ENCODE data around the gene ANGEL1.

The ANGEL1 gene

GRCh38 chr14:76810525-76810924 is 2.2 kb downstream of the ANGEL1 start:
- no peak overlapping the region for H3K9ac ChIP-seq (ENCODE audit: low read length)
- H3K27me3 ChIP-seq (ENCODE audit: control insufficient read depth, insufficient read depth, low read length), result no peaks in the 10 kb centered on the region
- no peak overlapping the region for H3K27ac ChIP-seq (ENCODE audit: low read depth, low read length)
- peak overlapping the region; percentile 38 for H3K4me3 ChIP-seq (ENCODE audit: low read length)
- peaks cover 10% of the 10 kb centered on the region for H3K36me3 ChIP-seq (ENCODE audit: control insufficient read depth, insufficient read depth, low read length)
- no peaks in the 10 kb centered on the region for H3K4me1 ChIP-seq (ENCODE audit: control insufficient read depth, insufficient read depth, low read length)

- Histone ChIP-seq H3K27ac (ENCODE audit: low read depth, low read length) (no peak overlapping the region), H3K36me3 (ENCODE audit: control insufficient read depth, insufficient read depth, low read length) (peaks cover 10% of the 10 kb centered on the region), H3K27me3 (ENCODE audit: control insufficient read depth, insufficient read depth, low read length) (no peaks in the 10 kb centered on the region), H3K9ac (ENCODE audit: low read length) (no peak overlapping the region), H3K4me1 (ENCODE audit: control insufficient read depth, insufficient read depth, low read length) (no peaks in the 10 kb centered on the region), H3K4me3 (ENCODE audit: low read length) (no peak overlapping the region)
Observed at GRCh38 chr14:76808990-76809389, 3.7 kb downstream of the ANGEL1 start.

DNA sequence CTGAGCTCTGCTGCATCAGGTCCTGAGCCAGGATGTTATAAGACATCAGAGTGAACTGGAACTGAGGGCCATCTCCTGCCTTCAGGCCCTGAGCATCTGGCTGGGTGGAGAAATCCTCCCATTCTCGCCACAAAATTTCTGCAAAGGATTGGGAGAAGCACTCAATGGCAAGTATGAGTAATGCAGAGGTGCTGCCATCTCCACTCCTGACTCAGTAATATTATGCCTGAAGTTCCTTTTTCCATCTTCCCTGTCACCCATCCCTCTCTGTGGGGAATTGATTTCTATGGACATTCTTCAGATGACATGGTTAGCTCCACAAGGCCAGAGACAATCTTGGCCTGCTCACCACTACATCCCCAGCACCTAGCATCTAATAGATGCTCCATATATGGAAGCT is 4.7 kb downstream of the ANGEL1 start:
- H3K27me3 ChIP-seq (ENCODE audit: control insufficient read depth, insufficient read depth, low read length), result no peaks in the 10 kb centered on the region
- H3K4me3 ChIP-seq (ENCODE audit: low read length), result no peak overlapping the region
- H3K4me1 ChIP-seq (ENCODE audit: control insufficient read depth, insufficient read depth, low read length), result no peaks in the 10 kb centered on the region
- H3K9ac ChIP-seq (ENCODE audit: low read length), result no peak overlapping the region
- H3K36me3 ChIP-seq (ENCODE audit: control insufficient read depth, insufficient read depth, low read length), result peaks cover 10% of the 10 kb centered on the region
- no peak overlapping the region for H3K27ac ChIP-seq (ENCODE audit: low read depth, low read length)

DNA sequence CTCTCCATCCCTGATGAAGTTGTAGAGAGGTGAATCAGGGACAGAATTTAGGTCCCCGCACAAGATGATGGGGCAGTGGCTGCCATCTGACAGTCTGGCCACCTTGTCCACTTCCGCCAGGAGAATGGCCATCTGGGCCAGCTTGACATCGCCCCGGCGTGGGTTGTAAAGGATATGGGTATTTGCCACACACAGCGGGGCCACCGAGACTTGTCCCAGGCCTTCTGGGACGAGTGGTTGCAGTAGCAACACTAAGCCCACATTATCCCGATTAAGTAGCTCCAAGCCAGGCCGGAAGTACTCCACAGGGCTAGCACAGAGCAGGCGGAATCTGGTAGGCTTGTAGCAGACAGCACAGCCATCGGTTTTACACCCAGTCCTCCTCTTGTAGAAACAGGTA is 6.2 kb downstream of the ANGEL1 start:
- Histone ChIP-seq H3K4me3 (ENCODE audit: low read length) (no peak overlapping the region), H3K4me1 (ENCODE audit: control insufficient read depth, insufficient read depth, low read length) (no peaks in the 10 kb centered on the region), H3K27me3 (ENCODE audit: control insufficient read depth, insufficient read depth, low read length) (no peaks in the 10 kb centered on the region), H3K27ac (ENCODE audit: low read depth, low read length) (no peak overlapping the region), H3K36me3 (ENCODE audit: control insufficient read depth, insufficient read depth, low read length) (peaks cover 10% of the 10 kb centered on the region), H3K9ac (ENCODE audit: low read length) (no peak overlapping the region)

GRCh38 chr14:76793956-76794355 is 18.7 kb downstream of the ANGEL1 start:
- no peak overlapping the region for H3K4me3 ChIP-seq (ENCODE audit: low read length)
- no peak overlapping the region for H3K27ac ChIP-seq (ENCODE audit: low read depth, low read length)
- H3K36me3 ChIP-seq (ENCODE audit: control insufficient read depth, insufficient read depth, low read length), result peaks cover 15% of the 10 kb centered on the region
- no peaks in the 10 kb centered on the region for H3K27me3 ChIP-seq (ENCODE audit: control insufficient read depth, insufficient read depth, low read length)
- H3K9ac ChIP-seq (ENCODE audit: low read length), result no peak overlapping the region
- H3K4me1 ChIP-seq (ENCODE audit: control insufficient read depth, insufficient read depth, low read length), result no peaks in the 10 kb centered on the region

DNA sequence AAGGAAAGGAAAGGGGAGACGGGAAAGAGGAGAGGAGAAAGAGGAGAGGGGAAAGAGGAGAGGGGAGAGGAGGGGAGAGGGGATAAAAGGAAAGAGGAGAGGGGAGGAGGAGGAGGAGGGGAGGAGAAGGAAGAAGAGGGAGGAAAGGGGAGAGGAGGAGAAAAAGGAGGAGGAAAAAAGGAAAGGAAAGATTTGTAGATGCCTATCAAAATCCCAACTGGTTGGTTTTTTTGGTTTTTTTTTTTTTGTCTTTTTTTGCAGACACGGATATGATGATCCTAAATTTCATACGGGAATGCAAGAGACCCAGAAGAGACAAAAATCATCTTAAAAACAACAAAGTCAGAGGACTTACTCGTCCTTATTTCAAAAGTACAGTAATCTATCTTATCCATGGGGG is 19.4 kb downstream of the ANGEL1 start:
- Histone ChIP-seq H3K4me1 (ENCODE audit: control insufficient read depth, insufficient read depth, low read length) (no peaks in the 10 kb centered on the region), H3K27me3 (ENCODE audit: control insufficient read depth, insufficient read depth, low read length) (no peaks in the 10 kb centered on the region), H3K9ac (ENCODE audit: low read length) (no peak overlapping the region), H3K27ac (ENCODE audit: low read depth, low read length) (no peak overlapping the region), H3K4me3 (ENCODE audit: low read length) (no peak overlapping the region), H3K36me3 (ENCODE audit: control insufficient read depth, insufficient read depth, low read length) (peaks cover 15% of the 10 kb centered on the region)

GRCh38 chr14:76792422-76792821 is 20.3 kb downstream of the ANGEL1 start:
- Histone ChIP-seq H3K27me3 (ENCODE audit: control insufficient read depth, insufficient read depth, low read length) (no peaks in the 10 kb centered on the region), H3K36me3 (ENCODE audit: control insufficient read depth, insufficient read depth, low read length) (peaks cover 20% of the 10 kb centered on the region), H3K4me1 (ENCODE audit: control insufficient read depth, insufficient read depth, low read length) (no peaks in the 10 kb centered on the region), H3K4me3 (ENCODE audit: low read length) (no peak overlapping the region), H3K9ac (ENCODE audit: low read length) (no peak overlapping the region), H3K27ac (ENCODE audit: low read depth, low read length) (no peak overlapping the region)

- Histone ChIP-seq H3K4me3 (ENCODE audit: low read length) (no peak overlapping the region), H3K36me3 (ENCODE audit: control insufficient read depth, insufficient read depth, low read length) (peaks cover 33% of the 10 kb centered on the region), H3K9ac (ENCODE audit: low read length) (no peak overlapping the region), H3K27ac (ENCODE audit: low read depth, low read length) (no peak overlapping the region), H3K4me1 (ENCODE audit: control insufficient read depth, insufficient read depth, low read length) (no peaks in the 10 kb centered on the region), H3K27me3 (ENCODE audit: control insufficient read depth, insufficient read depth, low read length) (no peaks in the 10 kb centered on the region)
Observed at GRCh38 chr14:76786601-76787000, 26.1 kb downstream of the ANGEL1 start.

GRCh38 chr14:76784881-76785280 is 27.8 kb downstream of the ANGEL1 start:
- H3K27me3 ChIP-seq (ENCODE audit: control insufficient read depth, insufficient read depth, low read length), result no peaks in the 10 kb centered on the region
- H3K27ac ChIP-seq (ENCODE audit: low read depth, low read length), result no peak overlapping the region
- H3K9ac ChIP-seq (ENCODE audit: low read length), result no peak overlapping the region
- no peaks in the 10 kb centered on the region for H3K4me1 ChIP-seq (ENCODE audit: control insufficient read depth, insufficient read depth, low read length)
- H3K36me3 ChIP-seq (ENCODE audit: control insufficient read depth, insufficient read depth, low read length), result peaks cover 25% of the 10 kb centered on the region
- no peak overlapping the region for H3K4me3 ChIP-seq (ENCODE audit: low read length)

DNA sequence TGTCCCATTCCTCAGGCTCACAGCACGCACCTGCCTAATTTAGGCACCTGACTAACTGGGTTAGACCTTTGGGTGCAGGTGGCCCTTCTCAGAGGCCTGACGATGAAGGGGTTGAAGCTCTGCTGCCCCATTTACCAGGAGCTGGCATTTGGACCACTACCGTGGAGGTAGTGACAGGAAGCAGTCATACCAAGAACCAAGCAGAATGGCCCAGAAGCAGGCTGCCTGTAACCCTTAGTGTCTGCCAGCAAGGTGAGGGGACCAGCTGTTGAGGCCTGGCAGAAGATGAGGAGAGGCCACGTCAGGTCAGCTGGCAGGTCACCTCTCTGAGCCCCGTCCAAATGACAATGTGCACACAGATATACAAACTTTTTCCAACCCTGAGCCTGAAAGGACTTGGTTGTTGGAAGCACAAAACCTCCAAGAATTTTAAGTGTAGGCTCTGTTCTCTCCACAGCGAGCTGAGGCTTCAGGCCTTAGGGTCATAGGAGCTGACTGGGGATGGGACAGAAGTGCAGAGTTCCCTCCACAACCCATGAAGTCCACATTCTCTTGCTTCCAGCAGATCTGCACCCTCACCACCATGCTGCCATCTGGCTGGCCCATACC is 28.3 kb downstream of the ANGEL1 start:
- no peak overlapping the region for H3K27ac ChIP-seq (ENCODE audit: low read depth, low read length)

DNA sequence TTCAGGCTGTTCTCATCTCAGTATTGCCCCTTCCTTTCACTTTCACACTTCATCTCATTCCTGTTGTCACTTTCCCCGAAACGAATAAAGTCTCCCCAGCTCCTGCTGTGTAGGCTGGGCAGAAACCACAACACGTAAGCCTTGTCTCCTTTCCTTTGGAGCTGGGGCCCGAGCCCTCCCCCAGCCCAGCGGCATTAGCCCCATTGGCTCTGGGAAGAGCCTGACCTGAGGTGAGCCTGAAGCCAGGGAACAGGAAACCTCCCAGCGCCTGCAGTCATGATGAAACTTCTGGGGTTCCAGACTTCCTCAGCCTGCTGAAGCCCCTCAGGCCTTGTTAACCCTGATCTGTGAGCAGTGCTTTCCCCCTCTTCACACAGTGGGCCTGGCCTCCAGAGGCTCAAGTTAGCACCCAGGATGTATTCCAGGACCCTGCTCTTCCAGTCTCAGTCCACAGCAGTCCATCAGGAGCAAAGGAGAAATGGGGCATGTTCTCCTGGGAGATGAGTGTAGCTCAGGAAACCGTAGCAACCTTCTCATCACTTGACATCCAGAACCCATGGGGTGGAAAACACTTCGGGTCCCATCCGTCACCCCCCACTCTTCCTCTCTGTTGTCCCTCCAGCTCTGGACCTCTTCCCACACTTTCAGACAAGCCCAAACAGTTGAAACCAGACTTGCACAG is 29.7 kb downstream of the ANGEL1 start:
- H3K9ac ChIP-seq (ENCODE audit: low read length), result no peak overlapping the region

More for the DNA sequence above, 28.3 kb downstream of the ANGEL1 start:
- Histone ChIP-seq H3K9ac (ENCODE audit: low read length) (no peak overlapping the region), H3K36me3 (ENCODE audit: control insufficient read depth, insufficient read depth, low read length) (peaks cover 24% of the 10 kb centered on the region), H3K4me3 (ENCODE audit: low read length) (no peak overlapping the region), H3K27me3 (ENCODE audit: control insufficient read depth, insufficient read depth, low read length) (no peaks in the 10 kb centered on the region), H3K4me1 (ENCODE audit: control insufficient read depth, insufficient read depth, low read length) (no peaks in the 10 kb centered on the region)

DNA sequence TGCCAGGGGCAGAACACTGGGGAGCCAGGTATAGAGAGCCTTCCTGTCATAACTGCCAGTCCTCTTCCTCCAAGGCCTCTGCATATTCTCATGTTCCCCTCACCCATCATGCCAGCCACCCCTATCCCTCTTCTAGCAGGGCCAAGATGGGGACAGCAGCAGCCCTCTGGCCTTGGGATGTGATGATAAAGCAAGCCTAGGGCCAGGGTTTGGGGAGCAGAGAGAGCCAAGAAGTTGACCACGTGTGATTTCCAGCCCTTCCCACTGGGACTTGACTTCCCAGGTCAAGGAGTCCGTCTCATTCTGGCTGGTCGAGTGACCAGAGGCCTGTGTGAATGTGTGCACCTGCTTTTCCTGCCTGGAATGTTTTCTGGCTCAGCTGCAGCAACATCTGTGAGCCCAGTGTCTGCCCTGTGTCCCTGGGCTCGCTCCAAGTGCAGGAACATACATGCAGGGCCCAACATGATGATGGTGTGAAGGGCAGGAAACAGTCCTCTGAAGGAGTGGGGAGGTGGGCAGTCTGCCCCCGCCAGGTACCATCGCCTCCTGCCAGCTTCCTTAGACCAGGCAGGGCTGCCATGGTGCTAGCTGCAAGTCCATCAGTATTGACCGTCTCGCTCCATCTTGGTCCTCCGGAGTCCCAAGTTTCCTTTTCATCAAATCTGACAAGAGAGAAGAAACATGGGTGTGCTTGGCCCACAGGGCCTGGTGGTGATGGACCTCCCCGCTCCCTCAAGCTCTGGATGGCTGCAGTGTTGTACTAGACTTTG is 30.4 kb downstream of the ANGEL1 start:
- H3K4me3 ChIP-seq (ENCODE audit: low read length), result no peak overlapping the region
- H3K4me1 ChIP-seq (ENCODE audit: control insufficient read depth, insufficient read depth, low read length), result no peaks in the 10 kb centered on the region
- H3K36me3 ChIP-seq (ENCODE audit: control insufficient read depth, insufficient read depth, low read length), result peaks cover 17% of the 10 kb centered on the region
- no peak overlapping the region for H3K27ac ChIP-seq (ENCODE audit: low read depth, low read length)
- H3K9ac ChIP-seq (ENCODE audit: low read length), result no peak overlapping the region
- no peaks in the 10 kb centered on the region for H3K27me3 ChIP-seq (ENCODE audit: control insufficient read depth, insufficient read depth, low read length)

More for the DNA sequence above, 29.7 kb downstream of the ANGEL1 start:
- Histone ChIP-seq H3K4me1 (ENCODE audit: control insufficient read depth, insufficient read depth, low read length) (no peaks in the 10 kb centered on the region), H3K27me3 (ENCODE audit: control insufficient read depth, insufficient read depth, low read length) (no peaks in the 10 kb centered on the region), H3K36me3 (ENCODE audit: control insufficient read depth, insufficient read depth, low read length) (peaks cover 21% of the 10 kb centered on the region), H3K4me3 (ENCODE audit: low read length) (no peak overlapping the region), H3K27ac (ENCODE audit: low read depth, low read length) (no peak overlapping the region)

Data from rectal smooth muscle tissue (tissue), 1 donor.